ENCODE measurements around the gene TMEM131L. TPM values are rescaled to one million over a fixed set of nuclear protein-coding genes. Genes with fewer than 3 reads are reported as not detected.

The TMEM131L gene
- total RNA-seq, 1 donor from 2014 or later, result 14.1 TPM

DNA sequence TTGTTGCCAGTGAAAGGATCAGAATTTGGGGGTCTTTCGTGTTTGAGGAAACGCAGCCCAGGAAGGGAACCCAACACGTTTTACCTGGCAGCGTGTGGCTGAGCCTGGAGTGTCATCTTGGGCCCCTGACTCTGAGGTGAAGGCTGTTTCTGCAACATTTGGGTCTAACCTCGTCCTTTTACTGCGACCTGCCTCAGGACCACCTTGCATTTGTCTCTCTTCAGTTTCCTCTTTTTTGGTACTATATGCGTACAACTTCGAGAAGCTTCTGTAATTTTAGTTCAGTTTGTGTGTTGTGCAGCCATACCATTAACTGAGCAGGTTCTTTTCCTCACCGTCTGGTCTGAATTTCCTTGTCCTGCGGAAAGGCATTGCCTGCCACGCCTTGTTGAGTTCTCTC lies 61.5 kb downstream of the TMEM131L start:
- Histone ChIP-seq H3K4me1 (peaks cover 49% of the 10 kb centered on the region), H3K27ac (no peak overlapping the region), H3K36me3 (no peaks in the 10 kb centered on the region), H3K9me3 (no peaks in the 10 kb centered on the region), H3K27me3 (no peaks in the 10 kb centered on the region), H3K4me3 (no peak overlapping the region)
- DNase-seq (no peak), ATAC-seq (no peak)
- intact Hi-C loops (cut with DNase I), result no loop called here
- TF ChIP-seq, protein P1, sequence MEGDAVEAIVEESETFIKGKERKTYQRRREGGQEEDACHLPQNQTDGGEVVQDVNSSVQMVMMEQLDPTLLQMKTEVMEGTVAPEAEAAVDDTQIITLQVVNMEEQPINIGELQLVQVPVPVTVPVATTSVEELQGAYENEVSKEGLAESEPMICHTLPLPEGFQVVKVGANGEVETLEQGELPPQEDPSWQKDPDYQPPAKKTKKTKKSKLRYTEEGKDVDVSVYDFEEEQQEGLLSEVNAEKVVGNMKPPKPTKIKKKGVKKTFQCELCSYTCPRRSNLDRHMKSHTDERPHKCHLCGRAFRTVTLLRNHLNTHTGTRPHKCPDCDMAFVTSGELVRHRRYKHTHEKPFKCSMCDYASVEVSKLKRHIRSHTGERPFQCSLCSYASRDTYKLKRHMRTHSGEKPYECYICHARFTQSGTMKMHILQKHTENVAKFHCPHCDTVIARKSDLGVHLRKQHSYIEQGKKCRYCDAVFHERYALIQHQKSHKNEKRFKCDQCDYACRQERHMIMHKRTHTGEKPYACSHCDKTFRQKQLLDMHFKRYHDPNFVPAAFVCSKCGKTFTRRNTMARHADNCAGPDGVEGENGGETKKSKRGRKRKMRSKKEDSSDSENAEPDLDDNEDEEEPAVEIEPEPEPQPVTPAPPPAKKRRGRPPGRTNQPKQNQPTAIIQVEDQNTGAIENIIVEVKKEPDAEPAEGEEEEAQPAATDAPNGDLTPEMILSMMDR (IDR thresholded peaks at IDR 0.05), result no peak

DNA sequence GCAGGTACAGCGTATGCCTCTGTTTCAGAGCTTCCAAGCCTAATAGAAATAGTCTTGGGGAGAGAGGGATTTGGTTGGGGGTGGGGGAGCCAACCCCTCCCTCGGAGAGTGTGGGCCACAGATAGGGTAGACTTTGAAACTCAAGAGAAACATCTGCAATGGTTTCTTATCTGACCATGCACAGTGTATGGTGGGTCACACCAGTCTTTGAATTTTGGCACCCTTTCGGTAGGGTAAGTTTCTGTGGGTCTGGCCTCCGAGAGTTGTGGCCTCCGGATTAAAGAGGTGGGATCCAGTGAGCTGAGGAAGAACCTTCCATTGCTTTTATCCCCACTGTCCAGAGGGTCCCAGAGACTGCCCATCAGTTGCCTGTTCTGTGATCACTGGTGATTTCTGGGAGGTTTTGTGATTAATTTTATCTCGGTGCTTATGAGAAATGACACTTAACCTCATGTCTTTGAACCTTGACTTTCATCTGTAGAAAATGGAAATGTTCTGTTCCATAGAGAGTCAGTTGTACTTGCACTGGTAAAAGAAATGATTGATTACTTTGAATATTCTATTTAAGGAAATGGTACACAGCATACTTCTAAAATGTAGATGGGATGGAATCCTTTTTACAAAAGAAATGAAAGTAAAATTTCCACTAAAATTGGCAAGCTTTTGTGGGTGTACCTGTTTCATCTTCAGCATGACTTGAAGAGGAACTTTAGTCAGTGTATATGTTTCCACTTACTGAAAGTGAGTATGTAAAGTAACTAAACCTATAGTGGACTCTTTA lies 62.7 kb downstream of the TMEM131L start:
- Histone ChIP-seq H3K36me3 (no peaks in the 10 kb centered on the region), H3K9me3 (no peaks in the 10 kb centered on the region), H3K4me1 (peaks cover 37% of the 10 kb centered on the region), H3K27me3 (no peaks in the 10 kb centered on the region), H3K27ac (no peak overlapping the region), H3K4me3 (no peak overlapping the region)
- ATAC-seq, result no peak
- TF ChIP-seq, protein P1 (IDR thresholded peaks at IDR 0.05), result no peak
- intact Hi-C loops (cut with DNase I), result no loop called here
- DNase-seq, result no peak

DNA sequence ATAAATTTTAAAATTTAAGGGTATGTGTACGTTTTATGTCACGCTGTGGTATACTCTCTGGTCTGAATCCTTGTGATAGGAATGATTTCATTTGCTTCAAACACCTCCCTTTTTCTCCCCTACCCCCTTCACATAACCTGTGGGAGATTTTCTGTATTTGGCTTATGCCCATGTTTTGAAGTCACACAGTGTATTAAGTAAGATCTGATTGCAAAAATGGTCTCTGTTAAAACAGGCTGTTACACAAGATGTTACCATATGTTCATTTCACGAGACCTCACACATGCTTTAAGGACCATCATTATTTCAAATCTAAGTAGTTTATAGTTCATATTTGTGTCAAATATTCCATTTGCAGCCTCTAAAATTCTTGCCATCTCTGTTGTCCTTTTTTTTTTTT lies 63.5 kb downstream of the TMEM131L start:
- H3K9me3 ChIP-seq, result no peaks in the 10 kb centered on the region
- H3K27me3 ChIP-seq, result no peaks in the 10 kb centered on the region
- DNase-seq (no peak), ATAC-seq (peak; percentile 37)
- no peaks in the 10 kb centered on the region for H3K36me3 ChIP-seq
- intact Hi-C loops (cut with DNase I), result no loop called here
- TF ChIP-seq, protein P1 (IDR thresholded peaks at IDR 0.05), result no peak
- H3K27ac ChIP-seq, result no peak overlapping the region
- H3K4me3 ChIP-seq, result no peak overlapping the region
- H3K4me1 ChIP-seq, result peaks cover 31% of the 10 kb centered on the region

DNA sequence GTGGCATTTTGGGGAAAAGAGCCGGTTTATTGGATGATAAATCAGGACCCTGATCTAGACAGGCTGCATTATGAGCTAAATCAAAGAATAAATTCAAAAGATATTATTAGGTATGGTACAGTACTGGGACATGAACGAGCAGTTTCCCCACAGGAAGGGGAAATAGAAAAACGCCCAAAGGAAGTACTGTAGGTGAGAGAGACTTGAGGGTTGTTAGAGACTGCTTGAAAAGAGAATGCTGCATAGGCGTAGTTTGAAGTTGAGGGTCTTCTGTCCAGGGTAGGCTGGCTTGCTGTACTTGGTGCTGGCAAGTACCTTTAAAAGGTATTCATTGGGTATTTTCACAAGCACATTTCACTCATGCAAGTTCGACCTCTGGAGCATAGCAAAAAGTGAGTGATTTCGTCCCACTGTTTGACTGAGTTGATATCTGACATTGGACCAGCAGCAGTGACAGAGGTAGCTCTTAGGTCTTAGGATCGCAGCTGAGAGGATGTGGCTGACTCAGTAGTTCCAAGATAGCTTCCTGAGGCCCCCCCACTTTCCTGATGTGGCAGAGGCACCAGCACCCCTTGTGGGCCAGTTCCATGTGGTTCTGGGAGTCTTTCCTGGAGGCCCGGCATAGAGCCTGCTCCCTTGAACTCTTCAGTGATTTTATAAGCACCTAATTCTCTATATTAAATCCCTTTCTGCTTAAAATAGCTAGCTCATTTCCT lies 64.3 kb downstream of the TMEM131L start:
- no peak overlapping the region for H3K27ac ChIP-seq

DNA sequence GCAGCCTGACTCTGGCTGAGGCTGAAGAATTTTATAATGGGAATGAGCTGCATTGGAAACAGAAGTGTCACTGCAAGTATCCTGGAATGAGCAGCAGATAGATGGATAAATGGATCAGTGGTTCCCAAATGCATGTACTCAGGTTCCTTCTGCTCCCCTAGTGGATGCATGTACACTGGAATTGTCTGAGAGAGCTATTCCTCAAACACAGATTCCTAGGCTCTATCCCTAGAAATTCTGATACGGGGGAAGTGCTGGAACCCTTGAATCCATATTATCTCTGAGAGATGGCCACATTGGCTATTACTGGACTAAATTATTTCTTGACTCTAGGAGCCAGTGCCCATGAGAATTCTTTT lies 64.8 kb downstream of the TMEM131L start:
- no peak for ATAC-seq
- intact Hi-C loops (cut with DNase I), result no loop called here

More for the DNA sequence above, 64.3 kb downstream of the TMEM131L start:
- H3K4me3 ChIP-seq, result no peak overlapping the region
- no peaks in the 10 kb centered on the region for H3K27me3 ChIP-seq
- intact Hi-C loops (cut with DNase I), result no loop called here
- DNase-seq, result no peak
- no peaks in the 10 kb centered on the region for H3K36me3 ChIP-seq
- peaks cover 31% of the 10 kb centered on the region for H3K4me1 ChIP-seq
- TF ChIP-seq, protein P1 (IDR thresholded peaks at IDR 0.05), result no peak
- no peak for ATAC-seq
- no peaks in the 10 kb centered on the region for H3K9me3 ChIP-seq

More for the DNA sequence above, 64.8 kb downstream of the TMEM131L start:
- no peaks in the 10 kb centered on the region for H3K36me3 ChIP-seq
- no peaks in the 10 kb centered on the region for H3K27me3 ChIP-seq
- no peak overlapping the region for H3K4me3 ChIP-seq
- TF ChIP-seq, protein P1 (IDR thresholded peaks at IDR 0.05), result no peak
- peaks cover 37% of the 10 kb centered on the region for H3K4me1 ChIP-seq
- no peaks in the 10 kb centered on the region for H3K9me3 ChIP-seq
- no peak overlapping the region for H3K27ac ChIP-seq
- DNase-seq, result no peak
